ENCODE results near the gene DOCK10. TPM values are rescaled to one million over a fixed set of nuclear protein-coding genes. Genes with fewer than 3 reads are reported as not detected.

Gene DOCK10
- total RNA-seq, 4 donors from 2014 or later: 16.7 to 37.2 (median 20.8) TPM

DNA sequence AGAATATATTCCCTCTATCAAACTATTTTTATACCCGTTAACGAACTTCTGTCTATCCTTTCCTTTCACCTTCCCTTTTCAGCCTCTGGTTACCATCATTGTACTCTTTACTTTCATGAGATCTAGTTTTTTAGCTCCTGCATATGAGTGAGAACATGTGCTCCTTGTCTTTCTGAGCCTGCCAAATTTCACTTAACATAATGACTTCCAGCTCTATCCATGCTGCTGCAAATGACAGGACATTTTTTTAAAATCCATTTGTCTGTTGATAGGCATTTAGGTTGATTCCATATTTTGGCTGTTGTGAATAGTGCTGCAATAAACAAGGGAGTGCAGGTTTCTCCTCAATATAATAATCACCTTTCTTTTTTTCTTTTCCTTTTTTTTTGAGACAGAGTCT is 317.9 kb downstream of the DOCK10 start:
- H3K27me3 ChIP-seq: no peaks in the 10 kb centered on the region
- 87 to 94% methylated on average over 2 of the region's 2 CpGs for WGBS, 2 donors
- no peaks in the 10 kb centered on the region for H3K36me3 ChIP-seq

GRCh38 chr2:224723586-224724217 is 318.6 kb downstream of the DOCK10 start:
- 64 to 66% methylated on average over 2 of the region's 2 CpGs for WGBS, 2 donors
- no peak for DNase-seq (ENCODE audit: low spot score in 2 of 2)
- no peaks in the 10 kb centered on the region for H3K36me3 ChIP-seq
- H3K27me3 ChIP-seq: no peaks in the 10 kb centered on the region
- peaks cover 0 to 11% (median 0%) of the 10 kb centered on the region in 4 donors for H3K9me3 ChIP-seq
- no peak for TF ChIP-seq CTCF (IDR thresholded peaks at IDR 0.05)
- no peak for TF ChIP-seq POLR2A (IDR thresholded peaks at IDR 0.05)
- TF ChIP-seq EP300 (IDR thresholded peaks at IDR 0.05): no peak
- no peak overlapping the region for H3K4me3 ChIP-seq
- no peaks in the 10 kb centered on the region for H3K4me1 ChIP-seq
- no peak overlapping the region for H3K27ac ChIP-seq

More for the DNA sequence above, 317.9 kb downstream of the DOCK10 start:
- Histone ChIP-seq H3K9me3 (peaks cover 0 to 16% (median 0%) of the 10 kb centered on the region in 4 donors), H3K4me3 (no peak overlapping the region), H3K4me1 (no peaks in the 10 kb centered on the region), H3K27ac (no peak overlapping the region)
- TF ChIP-seq CTCF (IDR thresholded peaks at IDR 0.05) (no peak), EP300 (IDR thresholded peaks at IDR 0.05) (no peak), POLR2A (IDR thresholded peaks at IDR 0.05) (no peak)
- DNase-seq (ENCODE audit: low spot score in 2 of 2): no peak

GRCh38 chr2:224722770-224723169 is 319.5 kb downstream of the DOCK10 start:
- no peaks in the 10 kb centered on the region for H3K27me3 ChIP-seq
- peaks cover 0 to 5% (median 0%) of the 10 kb centered on the region in 4 donors for H3K9me3 ChIP-seq
- H3K36me3 ChIP-seq: no peaks in the 10 kb centered on the region
- WGBS, 2 donors: 85 to 86% methylated on average over 4 of the region's 4 CpGs
- H3K4me3 ChIP-seq: no peak overlapping the region
- no peaks in the 10 kb centered on the region for H3K4me1 ChIP-seq
- no peak overlapping the region for H3K27ac ChIP-seq
- no peak for DNase-seq (ENCODE audit: low spot score in 2 of 2)
- TF ChIP-seq POLR2A (IDR thresholded peaks at IDR 0.05) (no peak), CTCF (IDR thresholded peaks at IDR 0.05) (no peak), EP300 (IDR thresholded peaks at IDR 0.05) (no peak)

- Histone ChIP-seq H3K9me3 (peaks cover 0 to 5% (median 0%) of the 10 kb centered on the region in 4 donors), H3K27ac (no peak overlapping the region), H3K4me3 (no peak overlapping the region), H3K27me3 (no peaks in the 10 kb centered on the region), H3K36me3 (no peaks in the 10 kb centered on the region), H3K4me1 (no peaks in the 10 kb centered on the region)
- no peak for DNase-seq (ENCODE audit: low spot score in 2 of 2)
- TF ChIP-seq CTCF (IDR thresholded peaks at IDR 0.05): no peak
- TF ChIP-seq POLR2A (IDR thresholded peaks at IDR 0.05): no peak
- TF ChIP-seq EP300 (IDR thresholded peaks at IDR 0.05): no peak
- 87 to 90% methylated on average over 3 of the region's 3 CpGs for WGBS, 2 donors
Observed at GRCh38 chr2:224722250-224722649, 320.0 kb downstream of the DOCK10 start.

- no peak overlapping the region for H3K27ac ChIP-seq
- H3K9me3 ChIP-seq: peaks cover 0 to 6% (median 0%) of the 10 kb centered on the region in 4 donors
- 70 to 81% methylated on average over 2 of the region's 2 CpGs for WGBS, 2 donors
- H3K27me3 ChIP-seq: no peaks in the 10 kb centered on the region
- H3K36me3 ChIP-seq: no peaks in the 10 kb centered on the region
- TF ChIP-seq CTCF (IDR thresholded peaks at IDR 0.05): no peak
- TF ChIP-seq EP300 (IDR thresholded peaks at IDR 0.05): no peak
- TF ChIP-seq POLR2A (IDR thresholded peaks at IDR 0.05): no peak
- H3K4me1 ChIP-seq: peaks cover 0 to 8% (median 0%) of the 10 kb centered on the region in 4 donors
- H3K4me3 ChIP-seq: no peak overlapping the region
- no peak for DNase-seq (ENCODE audit: low spot score in 2 of 2)
Observed at GRCh38 chr2:224716921-224717320, 325.3 kb downstream of the DOCK10 start.
